Liver (tissue), 9 donors: ENCODE data around the gene FIP1L1. TPM values are rescaled to one million over a fixed set of nuclear protein-coding genes. Genes with fewer than 3 reads are reported as not detected.

Experiments used
- DNase-seq: peaks from one replicate; pipeline ENCODE4 v3.0.0-alpha.2; 2017; ENCODE audit warnings: low spot score
- H3K27ac ChIP-seq, 2 donors: one replicate each; pipeline ENCODE4 v1.7.0; 2013; ENCODE audit warnings: inconsistent platforms in 2 of 2, low read length in 2 of 2, control low read depth in 1 of 2, low read depth in 1 of 2, mild to moderate bottlenecking in 1 of 2
- H3K27me3 ChIP-seq, 4 donors: one replicate each; pipeline versions ENCODE4 v1.6.1 to v1.7.0; 2013; ENCODE audit warnings: low read length in 3 of 4, inconsistent platforms in 1 of 4, mild to moderate bottlenecking in 1 of 4, moderate library complexity in 1 of 4; ENCODE audit not compliant: control insufficient read depth in 4 of 4, insufficient read depth in 4 of 4
- H3K36me3 ChIP-seq, 4 donors: one replicate each; pipeline versions ENCODE4 v1.6.1 to v1.7.0; 2013; ENCODE audit warnings: low read length in 3 of 4, mild to moderate bottlenecking in 3 of 4, low read depth in 1 of 4, moderate library complexity in 1 of 4; ENCODE audit not compliant: control insufficient read depth in 4 of 4, insufficient read depth in 3 of 4
- H3K4me1 ChIP-seq, 4 donors: one replicate each; pipeline versions ENCODE4 v1.6.1 to v1.7.0; 2013; ENCODE audit warnings: low read length in 3 of 4, mild to moderate bottlenecking in 3 of 4, moderate library complexity in 1 of 4; ENCODE audit not compliant: control insufficient read depth in 4 of 4, insufficient read depth in 4 of 4
- H3K4me3 ChIP-seq, 3 donors: one replicate each; pipeline versions ENCODE4 v1.6.1 to v1.7.0; 2013; ENCODE audit warnings: low read length in 3 of 3, control low read depth in 1 of 3, low read depth in 1 of 3, mild to moderate bottlenecking in 1 of 3
- H3K9ac ChIP-seq, 2 donors: one replicate each; pipeline ENCODE4 v1.7.0; 2013; ENCODE audit warnings: low read length in 2 of 2, mild to moderate bottlenecking in 2 of 2, moderate library complexity in 2 of 2, control low read depth in 1 of 2, low read depth in 1 of 2
- H3K9me3 ChIP-seq, 4 donors: one replicate each; pipeline versions ENCODE4 v1.6.1 to v1.7.0; 2013; ENCODE audit warnings: low read length in 3 of 4; ENCODE audit not compliant: control insufficient read depth in 4 of 4
- ATF3 ChIP-seq: IDR thresholded peaks from 2 replicates; pipeline ENCODE4 v1.6.1; 2016; ENCODE audit warnings: antibody characterized with exemption
- CTCF ChIP-seq: fragments of 150-350 bp; IDR thresholded peaks from 2 replicates; pipeline ENCODE4 v1.5.1; 2017; ENCODE audit warnings: improper control_type of control experiment, low read depth, low read length; ENCODE audit not compliant: missing input control
- FOXA1 ChIP-seq: IDR thresholded peaks from 2 replicates; pipeline ENCODE4 v1.6.1; 2016; ENCODE audit warnings: antibody characterized with exemption
- FOXA2 ChIP-seq: IDR thresholded peaks from 2 replicates; pipeline ENCODE4 v1.6.1; 2016; ENCODE audit warnings: antibody characterized with exemption
- GABPA ChIP-seq, 2 donors: IDR thresholded peaks in 1 of 2; conservative IDR thresholded peaks in 1 of 2; 2 replicates each; pipeline ENCODE4 v1.6.1; 2016; ENCODE audit warnings: antibody characterized with exemption in 2 of 2, mild to moderate bottlenecking in 1 of 2, moderate library complexity in 1 of 2
- HNF4A ChIP-seq, 2 donors: conservative IDR thresholded peaks; 2 replicates each; pipeline ENCODE4 v1.6.1; 2016; ENCODE audit warnings: antibody characterized with exemption in 2 of 2, mild to moderate bottlenecking in 2 of 2
- HNF4G ChIP-seq: IDR thresholded peaks from 2 replicates; pipeline ENCODE4 v1.6.1; 2016; ENCODE audit warnings: antibody characterized with exemption
- JUND ChIP-seq, 2 donors: IDR thresholded peaks; 2 replicates each; pipeline ENCODE4 v1.6.1; 2016; ENCODE audit warnings: antibody characterized with exemption in 2 of 2
- MAX ChIP-seq: IDR thresholded peaks from 2 replicates; pipeline ENCODE4 v1.6.1; 2016; ENCODE audit warnings: antibody characterized with exemption
- NR2F2 ChIP-seq: IDR thresholded peaks from 2 replicates; pipeline ENCODE4 v1.6.1; 2016; ENCODE audit warnings: antibody characterized with exemption
- RAD21 ChIP-seq, 2 donors: IDR thresholded peaks; 2 replicates each; pipeline ENCODE4 v1.6.1; 2016; ENCODE audit warnings: antibody characterized with exemption in 2 of 2, mild to moderate bottlenecking in 2 of 2
- REST ChIP-seq: IDR thresholded peaks from 2 replicates; pipeline ENCODE4 v1.6.1; 2016; ENCODE audit warnings: antibody characterized with exemption, mild to moderate bottlenecking
- RXRA ChIP-seq, 2 donors: IDR thresholded peaks; 2 replicates each; pipeline ENCODE4 v1.6.1; 2017 to 2018; ENCODE audit warnings: antibody characterized with exemption in 2 of 2, mild to moderate bottlenecking in 1 of 2
- SP1 ChIP-seq: IDR thresholded peaks from 2 replicates; pipeline ENCODE4 v1.6.1; 2018; ENCODE audit warnings: antibody characterized with exemption, mild to moderate bottlenecking
- TAF1 ChIP-seq: conservative IDR thresholded peaks from 2 replicates; pipeline ENCODE4 v1.6.1; 2016; ENCODE audit warnings: antibody characterized with exemption, mild to moderate bottlenecking
- YY1 ChIP-seq: IDR thresholded peaks from 2 replicates; pipeline ENCODE4 v1.6.1; 2016; ENCODE audit warnings: antibody characterized with exemption, mild to moderate bottlenecking
- ZBTB33 ChIP-seq: IDR thresholded peaks from 2 replicates; pipeline ENCODE4 v1.6.1; 2016; ENCODE audit warnings: antibody characterized with exemption
- WGBS: extraction: QIAGEN DNeasy Blood & Tissue Kit; methylation state at CpG from one replicate; pipeline ENCODE4 v1.1.7; 2013; 5-methylcytosine and 5-hydroxymethylcytosine counted together
- polyA plus RNA-seq, 2 donors: library from polyadenylated mRNA; stranded (reverse) in 1 of 2; unstranded in 1 of 2; fragments of 200-250 nt in 1 of 2; fragments of >200 nt in 1 of 2; fragmentation: Nextera tagmentation in 1 of 2; extraction: Ambion mirVana in 1 of 2; gene quantifications; one replicate each; pipeline versions ENCODE4 v1.2.1 to v1.2.3, GENCODE V29; 2013 to 2015
- total RNA-seq, 2 donors: library from RNA; depleted of rRNA; stranded (reverse); fragments of >200 nt; gene quantifications; one replicate each; pipeline ENCODE4 v1.2.3, GENCODE V29; 2014
- donor health status: healthy.
- donor health status: healthy.
- donor health status: healthy.
- donor health status: healthy.
- donor health status: healthy.

Gene FIP1L1
- total and polyA plus RNA-seq, 4 donors: 12.2 to 30.3 (median 18.4) TPM

- TF ChIP-seq ZBTB33 (no peak), HNF4G (no peak), GABPA (IDR thresholded peaks at IDR 0.05 in 1 of 2, conservative IDR thresholded peaks at IDR 0.05 in 1 of 2) (no peak), SP1 (no peak), ATF3 (no peak), FOXA1 (no peak), JUND (IDR thresholded peaks at IDR 0.05) (no peak), YY1 (no peak), TAF1 (no peak), RXRA (IDR thresholded peaks at IDR 0.05) (no peak)
Observed at GRCh38 chr4:53371049-53371448, 6.4 kb upstream of the FIP1L1 start (continued).

- H3K9ac ChIP-seq: no peak overlapping the region
- H3K4me3 ChIP-seq: no peak overlapping the region
- H3K4me1 ChIP-seq: peaks cover 0 to 3% (median under 1%) of the 10 kb centered on the region in 4 donors
- H3K27me3 ChIP-seq: peaks cover 0 to 4% (median 0%) of the 10 kb centered on the region in 4 donors
- 83% methylated on average over 4 of the region's 4 CpGs for WGBS
- H3K27ac ChIP-seq: no peak overlapping the region
- H3K9me3 ChIP-seq: no peaks in the 10 kb centered on the region
- no peaks in the 10 kb centered on the region for H3K36me3 ChIP-seq
- no peak for TF ChIP-seq ATF3
- TF ChIP-seq MAX: no peak
- no peak for TF ChIP-seq YY1
- TF ChIP-seq FOXA1: no peak
- DNase-seq: no peak
Observed at GRCh38 chr4:53371843-53372521, 5.5 kb upstream of the FIP1L1 start.

- Histone ChIP-seq H3K9ac (no peak overlapping the region), H3K27ac (no peak overlapping the region), H3K4me3 (no peak overlapping the region), H3K4me1 (peaks cover 0 to 17% (median 10%) of the 10 kb centered on the region in 4 donors), H3K27me3 (peaks cover 0 to 3% (median 0%) of the 10 kb centered on the region in 4 donors), H3K9me3 (no peaks in the 10 kb centered on the region), H3K36me3 (no peaks in the 10 kb centered on the region)
- 84% methylated on average over 4 of the region's 4 CpGs for WGBS
- TF ChIP-seq JUND (IDR thresholded peaks at IDR 0.05) (no peak), YY1 (no peak), REST (no peak), CTCF (no peak), GABPA (IDR thresholded peaks at IDR 0.05 in 1 of 2, conservative IDR thresholded peaks at IDR 0.05 in 1 of 2) (no peak), FOXA1 (no peak), HNF4G (no peak), NR2F2 (no peak), FOXA2 (no peak), HNF4A (conservative IDR thresholded peaks at IDR 0.05) (no peak), SP1 (no peak), RAD21 (IDR thresholded peaks at IDR 0.05) (no peak), ZBTB33 (no peak), ATF3 (no peak)
- DNase-seq: no peak
Observed at GRCh38 chr4:53374777-53375258, 2.6 kb upstream of the FIP1L1 start.
